ENCODE measurements around the gene PRKCD. TPM values are rescaled to one million over a fixed set of nuclear protein-coding genes. Genes with fewer than 3 reads are reported as not detected.

The PRKCD gene
- 10 to 100 TPM; 20.4 to 21.8 TPM for total RNA-seq

- peaks cover 4% of the 10 kb centered on the region for H3K27me3 Mint-ChIP-seq
- peaks cover 21% of the 10 kb centered on the region for H3K4me1 Mint-ChIP-seq
- peak; percentile 78 for ATAC-seq (replicated peaks)
- no peaks in the 10 kb centered on the region for H3K9me3 Mint-ChIP-seq
- peak within 1 kb of the TSS; percentile 87 for H3K4me3 Mint-ChIP-seq
- peaks cover 6% of the 10 kb centered on the region for H3K36me3 Mint-ChIP-seq (ENCODE audit: low read depth)
- peak within 1 kb of the TSS; percentile 86 for H3K27ac Mint-ChIP-seq
Measured at GRCh38 chr3:53160660-53161449, at the start of gene PRKCD. TSS of gene PRKCD (plus strand) at chr3:53161209. CDS start at chr3:53178423, 17,214 bp downstream.

GRCh38 chr3:53111822-53112221 lies 49.2 kb upstream of the PRKCD start:
- H3K27ac Mint-ChIP-seq = no peak overlapping the region
- ATAC-seq (replicated peaks) = no peak
- H3K27me3 Mint-ChIP-seq = no peaks in the 10 kb centered on the region
- peaks cover 15% of the 10 kb centered on the region for H3K4me1 Mint-ChIP-seq
- no peaks in the 10 kb centered on the region for H3K9me3 Mint-ChIP-seq
- H3K4me3 Mint-ChIP-seq = no peak overlapping the region
- H3K36me3 Mint-ChIP-seq (ENCODE audit: low read depth) = peaks cover 44% of the 10 kb centered on the region

GRCh38 chr3:53113293-53114010 lies 47.6 kb upstream of the PRKCD start:
- Mint-ChIP-seq H3K4me3 (no peak overlapping the region), H3K27ac (no peak overlapping the region), H3K27me3 (no peaks in the 10 kb centered on the region), H3K4me1 (peaks cover 15% of the 10 kb centered on the region), H3K9me3 (no peaks in the 10 kb centered on the region), H3K36me3 (ENCODE audit: low read depth) (peaks cover 34% of the 10 kb centered on the region)
- no peak for ATAC-seq (replicated peaks)

- Mint-ChIP-seq H3K36me3 (ENCODE audit: low read depth) (peaks cover 29% of the 10 kb centered on the region), H3K27me3 (no peaks in the 10 kb centered on the region), H3K27ac (no peak overlapping the region), H3K4me1 (peaks cover 12% of the 10 kb centered on the region), H3K4me3 (no peak overlapping the region), H3K9me3 (no peaks in the 10 kb centered on the region)
- ATAC-seq (replicated peaks) = peak; percentile 31
Measured at GRCh38 chr3:53114011-53114400, 47.0 kb upstream of the PRKCD start.

GRCh38 chr3:53114412-53115074 lies 46.5 kb upstream of the PRKCD start:
- Mint-ChIP-seq H3K4me1 (peaks cover 8% of the 10 kb centered on the region), H3K27me3 (no peaks in the 10 kb centered on the region), H3K4me3 (no peak overlapping the region), H3K36me3 (ENCODE audit: low read depth) (peaks cover 24% of the 10 kb centered on the region), H3K27ac (no peak overlapping the region), H3K9me3 (no peaks in the 10 kb centered on the region)
- peak; percentile 97 for ATAC-seq (replicated peaks)

GRCh38 chr3:53116956-53117355 lies 44.1 kb upstream of the PRKCD start:
- Mint-ChIP-seq H3K4me1 (no peaks in the 10 kb centered on the region), H3K9me3 (no peaks in the 10 kb centered on the region), H3K36me3 (ENCODE audit: low read depth) (peaks cover 3% of the 10 kb centered on the region), H3K4me3 (no peak overlapping the region), H3K27ac (no peak overlapping the region), H3K27me3 (no peaks in the 10 kb centered on the region)
- ATAC-seq (replicated peaks) = no peak

- Mint-ChIP-seq H3K4me1 (no peaks in the 10 kb centered on the region), H3K27ac (peak overlapping the region; percentile 38), H3K27me3 (no peaks in the 10 kb centered on the region), H3K4me3 (no peak overlapping the region), H3K9me3 (no peaks in the 10 kb centered on the region), H3K36me3 (ENCODE audit: low read depth) (no peaks in the 10 kb centered on the region)
- ATAC-seq (replicated peaks) = no peak
Measured at GRCh38 chr3:53120336-53120735, 40.7 kb upstream of the PRKCD start.

- H3K4me1 Mint-ChIP-seq = no peaks in the 10 kb centered on the region
- no peak overlapping the region for H3K4me3 Mint-ChIP-seq
- H3K27ac Mint-ChIP-seq = no peak overlapping the region
- H3K27me3 Mint-ChIP-seq = no peaks in the 10 kb centered on the region
- no peak for ATAC-seq (replicated peaks)
- no peaks in the 10 kb centered on the region for H3K36me3 Mint-ChIP-seq (ENCODE audit: low read depth)
- no peaks in the 10 kb centered on the region for H3K9me3 Mint-ChIP-seq
Measured at GRCh38 chr3:53122255-53122932, 38.6 kb upstream of the PRKCD start.

- Mint-ChIP-seq H3K9me3 (no peaks in the 10 kb centered on the region), H3K4me1 (no peaks in the 10 kb centered on the region), H3K4me3 (no peak overlapping the region), H3K27me3 (no peaks in the 10 kb centered on the region), H3K27ac (no peak overlapping the region), H3K36me3 (ENCODE audit: low read depth) (no peaks in the 10 kb centered on the region)
- no peak for ATAC-seq (replicated peaks)
Measured at GRCh38 chr3:53122933-53123305, 38.1 kb upstream of the PRKCD start.

- no peaks in the 10 kb centered on the region for H3K9me3 Mint-ChIP-seq
- H3K36me3 Mint-ChIP-seq (ENCODE audit: low read depth) = no peaks in the 10 kb centered on the region
- peak overlapping the region; percentile 39 for H3K27ac Mint-ChIP-seq
- no peak overlapping the region for H3K4me3 Mint-ChIP-seq
- no peaks in the 10 kb centered on the region for H3K27me3 Mint-ChIP-seq
- H3K4me1 Mint-ChIP-seq = no peaks in the 10 kb centered on the region
- no peak for ATAC-seq (replicated peaks)
Measured at GRCh38 chr3:53123510-53123909, 37.5 kb upstream of the PRKCD start.

GRCh38 chr3:53123953-53124352 lies 37.1 kb upstream of the PRKCD start:
- Mint-ChIP-seq H3K36me3 (ENCODE audit: low read depth) (no peaks in the 10 kb centered on the region), H3K9me3 (no peaks in the 10 kb centered on the region), H3K4me1 (no peaks in the 10 kb centered on the region), H3K27ac (peak overlapping the region; percentile 39), H3K27me3 (no peaks in the 10 kb centered on the region), H3K4me3 (no peak overlapping the region)
- no peak for ATAC-seq (replicated peaks)

GRCh38 chr3:53126601-53127000 lies 34.4 kb upstream of the PRKCD start:
- no peaks in the 10 kb centered on the region for H3K9me3 Mint-ChIP-seq
- no peaks in the 10 kb centered on the region for H3K27me3 Mint-ChIP-seq
- H3K4me3 Mint-ChIP-seq = no peak overlapping the region
- H3K27ac Mint-ChIP-seq = no peak overlapping the region
- H3K36me3 Mint-ChIP-seq (ENCODE audit: low read depth) = no peaks in the 10 kb centered on the region
- no peak for ATAC-seq (replicated peaks)
- H3K4me1 Mint-ChIP-seq = peaks cover 8% of the 10 kb centered on the region

- Mint-ChIP-seq H3K4me1 (peaks cover 8% of the 10 kb centered on the region), H3K27ac (peak overlapping the region; percentile 99), H3K27me3 (no peaks in the 10 kb centered on the region), H3K4me3 (peak overlapping the region; percentile 97), H3K36me3 (ENCODE audit: low read depth) (no peaks in the 10 kb centered on the region), H3K9me3 (no peaks in the 10 kb centered on the region)
- ATAC-seq (replicated peaks) = no peak
Measured at GRCh38 chr3:53129344-53129743, 31.7 kb upstream of the PRKCD start.
